Fibroblast of upper back skin (primary cell): ENCODE data around the gene MXRA7.
A peak's percentile ranks its signal among the peaks of the same experiment; 100 is the strongest.
"Not testable (repeated sequence)": the region's sequence is repeated elsewhere in the genome, so short reads cannot be mapped to it uniquely, and the experiment has no call there.

ENCODE experiments used
- DNase-seq: peaks from one replicate; pipeline ENCODE4 v3.0.0-alpha.2; 2013

The MXRA7 gene

GRCh38 chr17:76714822-76715495 is 4.2 kb upstream of the MXRA7 start:
- DNase-seq: peak; percentile 58

GRCh38 chr17:76714336-76714735 is 3.6 kb upstream of the MXRA7 start:
- DNase-seq: no peak

GRCh38 chr17:76713765-76714164 is 3.0 kb upstream of the MXRA7 start:
- DNase-seq: no peak

GRCh38 chr17:76712321-76712720 is 1.6 kb upstream of the MXRA7 start:
- DNase-seq: not testable (repeated sequence)

GRCh38 chr17:76709951-76710862 is 558 bp downstream of the MXRA7 start:
- DNase-seq: not testable (repeated sequence)

GRCh38 chr17:76709077-76709950 is 1.5 kb downstream of the MXRA7 start:
- peak; percentile 99 for DNase-seq

- DNase-seq: no peak
Observed at GRCh38 chr17:76707985-76708807, 2.6 kb downstream of the MXRA7 start.

GRCh38 chr17:76706817-76707216 is 3.9 kb downstream of the MXRA7 start:
- no peak for DNase-seq

- DNase-seq: no peak
Observed at GRCh38 chr17:76704805-76705204, 6.0 kb downstream of the MXRA7 start.

GRCh38 chr17:76702941-76703637 is 7.7 kb downstream of the MXRA7 start:
- no peak for DNase-seq

- DNase-seq: no peak
Observed at GRCh38 chr17:76702076-76702475, 8.7 kb downstream of the MXRA7 start.

- DNase-seq: no peak
Observed at GRCh38 chr17:76701471-76701967, 9.2 kb downstream of the MXRA7 start.

GRCh38 chr17:76700617-76701470 is 9.9 kb downstream of the MXRA7 start:
- DNase-seq: peak; percentile 71

- DNase-seq: no peak
Observed at GRCh38 chr17:76700270-76700616, 10.5 kb downstream of the MXRA7 start.

- DNase-seq: not testable (repeated sequence)
Observed at GRCh38 chr17:76698466-76698977, 12.2 kb downstream of the MXRA7 start.

GRCh38 chr17:76697702-76698465 is 12.9 kb downstream of the MXRA7 start:
- peak; percentile 67 for DNase-seq

GRCh38 chr17:76696763-76697701 is 13.7 kb downstream of the MXRA7 start:
- no peak for DNase-seq
